OCI-LY7 (cell line): Measurements from ENCODE around the gene SPATA22. TPM values are rescaled to one million over a fixed set of nuclear protein-coding genes. Genes with fewer than 3 reads are reported as not detected.
"Not testable (repeated sequence)": the region's sequence is repeated elsewhere in the genome, so short reads cannot be mapped to it uniquely, and the experiment has no call there.

Experiments used
- Bru-seq: library from RNA; stranded (reverse); fragments of 400-500 nt; gene quantifications from one replicate; lab custom pipeline; 2021; lab: Mats Ljungman, UMichigan
- BruChase-seq, 2 experiments: library from RNA; stranded (reverse); fragments of 400-500 nt; gene quantifications; one replicate each; lab custom pipeline; 2021; lab: Mats Ljungman, UMichigan
- BruUV-seq: library from RNA; stranded (reverse); fragments of 400-500 nt; replicated peaks from 2 replicates; lab custom pipeline; 2021; lab: Mats Ljungman, UMichigan
- CTCF ChIA-PET: fragments of 300-600 bp; sonication (Branson Sonifier 250); formaldehyde crosslinking; loops from one replicate; lab custom pipeline; 2022; ENCODE audit warnings: antibody characterized with exemption; ENCODE audit not compliant: unreplicated experiment; lab: Charles Lee
- POLR2A ChIA-PET: fragments of 300-600 bp; sonication (Branson Sonifier 250); formaldehyde crosslinking; loops from one replicate; lab custom pipeline; 2022; ENCODE audit warnings: antibody characterized with exemption; lab: Charles Lee
- DNase-seq: peaks from one replicate; pipeline ENCODE4 v3.0.0-alpha.2; 2015; ENCODE audit warnings: low spot score
- H2AFZ ChIP-seq: fragments of 200-600 bp; sonication (generic), shearing (Covaris generic); 2 replicates; pipeline ENCODE4 v1.6.1; 2014; ENCODE audit warnings: mild to moderate bottlenecking, antibody characterized with exemption, low read length, moderate library complexity
- H3K27ac ChIP-seq: fragments of 200-600 bp; sonication (generic); 2 replicates; pipeline ENCODE4 v1.5.1; 2014; ENCODE audit warnings: mixed run types, low read depth, mild to moderate bottlenecking, moderate library complexity, low read length, inconsistent platforms; ENCODE audit not compliant: poor library complexity, severe bottlenecking
- H3K36me3 ChIP-seq: fragments of 200-600 bp; sonication (generic); 2 replicates; pipeline ENCODE4 v1.6.1; 2014; ENCODE audit warnings: mild to moderate bottlenecking, antibody characterized with exemption, low read length, moderate library complexity, mixed read lengths; ENCODE audit not compliant: insufficient read depth
- H3K4me1 ChIP-seq: fragments of 200-600 bp; sonication (generic); 2 replicates; pipeline ENCODE4 v1.5.1; 2014; ENCODE audit warnings: mild to moderate bottlenecking, low read length; ENCODE audit not compliant: insufficient read depth, poor library complexity, severe bottlenecking
- H3K4me2 ChIP-seq: fragments of 200-600 bp; sonication (generic); 2 replicates; pipeline ENCODE4 v1.6.1; 2014; ENCODE audit warnings: mild to moderate bottlenecking, low read length
- H3K4me3 ChIP-seq: fragments of 200-600 bp; sonication (generic); 2 replicates; pipeline ENCODE4 v1.5.1; 2014; ENCODE audit warnings: mild to moderate bottlenecking, low read depth, low read length; ENCODE audit not compliant: poor library complexity, severe bottlenecking
- H3K79me2 ChIP-seq: fragments of 200-600 bp; sonication (generic); 2 replicates; pipeline ENCODE4 v1.6.1; 2016; ENCODE audit warnings: low read depth, mild to moderate bottlenecking, low read length, moderate library complexity, mixed read lengths; ENCODE audit not compliant: insufficient read depth
- H3K9me2 ChIP-seq: fragments of 200-600 bp; sonication (generic); 2 replicates; pipeline ENCODE4 v1.6.1; 2016; ENCODE audit warnings: mild to moderate bottlenecking, low read length, mixed read lengths; ENCODE audit not compliant: insufficient read depth
- H3K9me3 ChIP-seq: fragments of 200-600 bp; sonication (generic); 2 replicates; pipeline ENCODE4 v1.6.1; 2014; ENCODE audit warnings: mild to moderate bottlenecking, mixed run types, low read length, mixed read lengths
- H4K20me1 ChIP-seq: fragments of 200-600 bp; sonication (generic); 2 replicates; pipeline ENCODE4 v1.6.1; 2014; ENCODE audit warnings: mild to moderate bottlenecking, antibody characterized with exemption, low read length, moderate library complexity, mixed read lengths; ENCODE audit not compliant: insufficient read depth
- EZH2phosphoT487 ChIP-seq: fragments of 200-600 bp; sonication (generic); IDR thresholded peaks from 2 replicates; pipeline ENCODE4 v1.6.1; 2018; ENCODE audit warnings: low read depth, borderline replicate concordance, mild to moderate bottlenecking, mixed run types, antibody characterized with exemption, low read length, moderate library complexity, mixed read lengths
- intact Hi-C: fragments of 100-400 bp; cut with micrococcal nuclease; formaldehyde crosslinking; loops from one replicate; pipeline ENCODE4 v1.10.0; 2022; ENCODE audit not compliant: unreplicated experiment
- long read RNA-seq: library from polyadenylated mRNA; stranded (forward); transcript quantifications from one replicate; pipeline ENCODE4 v2.0.0, GENCODE V29; 2022
- total RNA-seq, 2 experiments: library from RNA; depleted of rRNA in 1 of 2; stranded (reverse); fragments of >200 nt in 1 of 2; shearing (Covaris generic) in 1 of 2; gene quantifications; 2 replicates each; pipeline ENCODE4 v1.2.3, GENCODE V29; 2014 to 2022
- TF ChIP-seq, protein P1 (sequence below): fragments of 200-600 bp; sonication (generic); conservative IDR thresholded peaks from 2 replicates; pipeline ENCODE4 v1.5.1; 2014; ENCODE audit warnings: mild to moderate bottlenecking, antibody characterized with exemption, low read length, moderate library complexity, mixed read lengths

Gene SPATA22, protein sequence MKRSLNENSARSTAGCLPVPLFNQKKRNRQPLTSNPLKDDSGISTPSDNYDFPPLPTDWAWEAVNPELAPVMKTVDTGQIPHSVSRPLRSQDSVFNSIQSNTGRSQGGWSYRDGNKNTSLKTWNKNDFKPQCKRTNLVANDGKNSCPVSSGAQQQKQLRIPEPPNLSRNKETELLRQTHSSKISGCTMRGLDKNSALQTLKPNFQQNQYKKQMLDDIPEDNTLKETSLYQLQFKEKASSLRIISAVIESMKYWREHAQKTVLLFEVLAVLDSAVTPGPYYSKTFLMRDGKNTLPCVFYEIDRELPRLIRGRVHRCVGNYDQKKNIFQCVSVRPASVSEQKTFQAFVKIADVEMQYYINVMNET
- total RNA-seq (2014; rRNA removed; shearing (Covaris generic)) = not detected in 2 replicates
- total RNA-seq (2022) = not detected in 2 replicates
- percentile 2 among the genes with signal in this experiment for Bru-seq, nascent RNA
- BruChase-seq, experiment 1, labeled RNA remaining after a 6-hour chase = percentile 3 among the genes with signal in this experiment
- BruChase-seq, experiment 2, labeled RNA remaining after a 2-hour chase = not detected
- long read RNA-seq = 0 reads

GRCh38 chr17:3471599-3471998 lies at the start of gene SPATA22:
Gene SPATA22 (minus strand): TSS chr17:3471819. CDS start chr17:3469325, 2,494 bp downstream.
- Histone ChIP-seq H3K4me2 (no peak within 1 kb of the TSS), H3K36me3 (no peaks in the 10 kb centered on the region), H3K9me2 (no peaks in the 10 kb centered on the region), H3K27ac (no peak within 1 kb of the TSS), H3K4me3 (no peak within 1 kb of the TSS), H3K4me1 (no peaks in the 10 kb centered on the region), H3K79me2 (no peaks in the 10 kb centered on the region), H4K20me1 (no peaks in the 10 kb centered on the region), H3K9me3 (no peaks in the 10 kb centered on the region), H2AFZ (no peak within 1 kb of the TSS)
- intact Hi-C loops = no loop called here
- POLR2A ChIA-PET = no interaction called here
- BruUV-seq = no TSS peak
- CTCF ChIA-PET = no interaction called here
- DNase-seq = no peak
- TF ChIP-seq, protein P1, sequence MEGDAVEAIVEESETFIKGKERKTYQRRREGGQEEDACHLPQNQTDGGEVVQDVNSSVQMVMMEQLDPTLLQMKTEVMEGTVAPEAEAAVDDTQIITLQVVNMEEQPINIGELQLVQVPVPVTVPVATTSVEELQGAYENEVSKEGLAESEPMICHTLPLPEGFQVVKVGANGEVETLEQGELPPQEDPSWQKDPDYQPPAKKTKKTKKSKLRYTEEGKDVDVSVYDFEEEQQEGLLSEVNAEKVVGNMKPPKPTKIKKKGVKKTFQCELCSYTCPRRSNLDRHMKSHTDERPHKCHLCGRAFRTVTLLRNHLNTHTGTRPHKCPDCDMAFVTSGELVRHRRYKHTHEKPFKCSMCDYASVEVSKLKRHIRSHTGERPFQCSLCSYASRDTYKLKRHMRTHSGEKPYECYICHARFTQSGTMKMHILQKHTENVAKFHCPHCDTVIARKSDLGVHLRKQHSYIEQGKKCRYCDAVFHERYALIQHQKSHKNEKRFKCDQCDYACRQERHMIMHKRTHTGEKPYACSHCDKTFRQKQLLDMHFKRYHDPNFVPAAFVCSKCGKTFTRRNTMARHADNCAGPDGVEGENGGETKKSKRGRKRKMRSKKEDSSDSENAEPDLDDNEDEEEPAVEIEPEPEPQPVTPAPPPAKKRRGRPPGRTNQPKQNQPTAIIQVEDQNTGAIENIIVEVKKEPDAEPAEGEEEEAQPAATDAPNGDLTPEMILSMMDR = no peak
- no peak for TF ChIP-seq EZH2phosphoT487

- BruUV-seq, H2AFZ ChIP-seq, H3K36me3 ChIP-seq, DNase-seq, intact Hi-C loops, H3K79me2 ChIP-seq, H3K9me2 ChIP-seq, H3K27ac ChIP-seq, H3K9me3 ChIP-seq, CTCF ChIA-PET, H3K4me1 ChIP-seq, H3K4me2 ChIP-seq, POLR2A ChIA-PET, H3K4me3 ChIP-seq, H4K20me1 ChIP-seq: not testable (repeated sequence)
Measured at GRCh38 chr17:3519472-3519871, 47.9 kb upstream of the SPATA22 start.

DNA sequence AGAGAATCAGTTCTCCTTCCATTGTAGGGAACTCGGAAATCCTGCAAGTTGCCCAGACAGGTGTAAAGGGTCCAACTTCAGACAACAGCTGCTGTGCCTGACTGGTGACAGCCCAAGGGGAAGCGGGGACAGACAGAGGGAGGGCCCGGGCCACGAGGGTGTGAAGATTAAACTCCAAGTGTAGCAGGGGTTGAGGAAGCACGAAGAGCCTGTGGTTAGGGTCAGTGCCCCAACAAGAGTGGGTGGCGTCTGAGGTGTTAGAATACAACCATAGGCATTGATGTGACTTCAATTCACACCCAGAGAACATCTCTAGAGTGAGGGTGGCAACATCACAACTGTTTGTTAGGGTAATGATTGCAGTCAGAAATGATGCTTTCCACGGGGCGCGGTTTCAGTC lies 43.3 kb upstream of the SPATA22 start:
- Histone ChIP-seq H3K9me2 (no peaks in the 10 kb centered on the region), H4K20me1 (no peaks in the 10 kb centered on the region), H3K4me1 (no peaks in the 10 kb centered on the region), H2AFZ (no peak overlapping the region), H3K4me2 (no peak overlapping the region), H3K27ac (no peak overlapping the region), H3K79me2 (no peaks in the 10 kb centered on the region), H3K4me3 (no peak overlapping the region), H3K9me3 (no peaks in the 10 kb centered on the region), H3K36me3 (no peaks in the 10 kb centered on the region)
- no TSS peak for BruUV-seq
- ChIA-PET CTCF (no interaction called here), POLR2A (no interaction called here)
- no peak for DNase-seq
- TF ChIP-seq EZH2phosphoT487 = no peak
- TF ChIP-seq, protein P1 = no peak
- intact Hi-C loops = no loop called here

DNA sequence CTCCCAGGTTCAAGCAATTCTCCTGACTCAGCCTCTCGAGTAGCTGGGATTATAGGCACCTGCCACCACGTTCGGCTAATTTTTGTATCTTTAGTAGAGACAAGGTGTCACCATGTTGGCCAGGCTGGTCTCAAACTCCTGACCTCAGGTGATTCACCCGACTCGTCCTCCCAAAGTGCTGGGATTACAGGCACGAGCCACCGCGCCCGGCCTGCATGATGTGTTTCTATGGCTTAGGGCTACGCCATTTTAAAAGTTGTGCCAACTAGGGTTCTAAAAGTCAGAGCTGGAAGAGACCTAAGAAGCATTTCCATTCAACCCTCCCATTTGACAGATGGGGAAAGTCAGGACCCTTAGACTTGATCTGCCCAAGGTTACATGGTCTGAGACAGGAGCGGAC lies 42.5 kb upstream of the SPATA22 start:
- intact Hi-C loops, CTCF ChIA-PET, H3K79me2 ChIP-seq, H3K36me3 ChIP-seq, H3K4me1 ChIP-seq, H3K9me3 ChIP-seq, H4K20me1 ChIP-seq, H3K4me2 ChIP-seq, POLR2A ChIA-PET, BruUV-seq, H3K9me2 ChIP-seq, DNase-seq, H3K4me3 ChIP-seq, H2AFZ ChIP-seq, H3K27ac ChIP-seq: not testable (repeated sequence)
